Measurements from ENCODE around the gene ZNF763. TPM values are rescaled to one million over a fixed set of nuclear protein-coding genes. Genes with fewer than 3 reads are reported as not detected.
A peak's percentile ranks its signal among the peaks of the same experiment; 100 is the strongest.

The ZNF763 gene
- total and polyA plus RNA-seq, 4 donors = 0.31 to 1.3 (median 0.90) TPM

GRCh38 chr19:11973019-11973810, 8.4 kb downstream of the ZNF763 start (continued):
- no peak for TF ChIP-seq ZBTB33 (IDR thresholded peaks at IDR 0.05)
- no peak for TF ChIP-seq JUND (IDR thresholded peaks at IDR 0.05)

GRCh38 chr19:11978492-11979100, 13.8 kb downstream of the ZNF763 start:
- WGBS = 97% methylated on average over 9 of the region's 9 CpGs
- no peak overlapping the region for H3K9ac ChIP-seq (ENCODE audit: low read depth in 1 of 2, low read length in 2 of 2)
- no peak overlapping the region for H3K27ac ChIP-seq (ENCODE audit: low read depth in 1 of 2, low read length in 2 of 2)
- H3K4me1 ChIP-seq (ENCODE audit: control insufficient read depth in 4 of 4, insufficient read depth in 4 of 4, low read length in 3 of 4) = no peaks in the 10 kb centered on the region
- no peak for DNase-seq (ENCODE audit: low spot score)
- TF ChIP-seq YY1 (IDR thresholded peaks at IDR 0.05) (no peak), FOXA1 (IDR thresholded peaks at IDR 0.05) (no peak), GABPA (IDR thresholded peaks at IDR 0.05 in 1 of 2, conservative IDR thresholded peaks at IDR 0.05 in 1 of 2) (no peak), HNF4G (IDR thresholded peaks at IDR 0.05) (no peak), HNF4A (conservative IDR thresholded peaks at IDR 0.05) (no peak), RXRA (IDR thresholded peaks at IDR 0.05) (no peak), JUND (IDR thresholded peaks at IDR 0.05) (no peak), EGR1 (IDR thresholded peaks at IDR 0.05; ENCODE audit: low read depth in 2 of 2) (no peak), TAF1 (conservative IDR thresholded peaks at IDR 0.05) (no peak), ZBTB33 (IDR thresholded peaks at IDR 0.05) (no peak), SP1 (IDR thresholded peaks at IDR 0.05) (no peak), NR2F2 (IDR thresholded peaks at IDR 0.05) (no peak)
- TF ChIP-seq, protein P1, sequence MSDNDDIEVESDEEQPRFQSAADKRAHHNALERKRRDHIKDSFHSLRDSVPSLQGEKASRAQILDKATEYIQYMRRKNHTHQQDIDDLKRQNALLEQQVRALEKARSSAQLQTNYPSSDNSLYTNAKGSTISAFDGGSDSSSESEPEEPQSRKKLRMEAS (IDR thresholded peaks at IDR 0.05) = no peak
- H3K4me3 ChIP-seq (ENCODE audit: low read depth in 1 of 3, low read length in 3 of 3) = peak overlapping the region in 2 of 3 donors; percentile 33 to 72
- no peaks in the 10 kb centered on the region for H3K27me3 ChIP-seq (ENCODE audit: control insufficient read depth in 4 of 4, insufficient read depth in 4 of 4, low read length in 3 of 4)
- peaks cover 3 to 26% (median 19%) of the 10 kb centered on the region in 4 donors for H3K36me3 ChIP-seq (ENCODE audit: control insufficient read depth in 4 of 4, insufficient read depth in 3 of 4, low read depth in 1 of 4, low read length in 3 of 4)
- peaks cover 40 to 68% (median 55%) of the 10 kb centered on the region in 4 donors for H3K9me3 ChIP-seq (ENCODE audit: control insufficient read depth in 4 of 4, low read length in 3 of 4)

DNA sequence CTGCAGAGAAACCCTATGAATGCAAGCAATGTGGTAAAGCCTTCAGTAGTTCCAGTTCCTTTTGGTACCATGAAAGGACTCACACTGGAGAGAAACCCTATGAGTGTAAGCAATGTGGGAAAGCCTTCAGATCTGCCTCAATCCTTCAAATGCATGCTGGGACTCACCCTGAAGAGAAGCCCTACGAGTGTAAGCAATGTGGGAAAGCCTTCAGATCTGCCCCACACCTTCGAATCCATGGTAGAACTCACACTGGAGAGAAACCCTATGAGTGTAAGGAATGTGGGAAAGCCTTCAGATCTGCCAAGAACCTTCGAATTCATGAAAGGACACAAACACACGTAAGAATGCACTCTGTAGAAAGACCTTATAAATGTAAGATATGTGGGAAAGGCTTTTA, 14.7 kb downstream of the ZNF763 start:
- Histone ChIP-seq H3K27ac (ENCODE audit: low read depth in 1 of 2, low read length in 2 of 2) (no peak overlapping the region), H3K4me1 (ENCODE audit: control insufficient read depth in 4 of 4, insufficient read depth in 4 of 4, low read length in 3 of 4) (no peaks in the 10 kb centered on the region), H3K4me3 (ENCODE audit: low read depth in 1 of 3, low read length in 3 of 3) (peak overlapping the region in 2 of 3 donors; percentile 33 to 72), H3K27me3 (ENCODE audit: control insufficient read depth in 4 of 4, insufficient read depth in 4 of 4, low read length in 3 of 4) (no peaks in the 10 kb centered on the region), H3K36me3 (ENCODE audit: control insufficient read depth in 4 of 4, insufficient read depth in 3 of 4, low read depth in 1 of 4, low read length in 3 of 4) (peaks cover 3 to 26% (median 19%) of the 10 kb centered on the region in 4 donors), H3K9ac (ENCODE audit: low read depth in 1 of 2, low read length in 2 of 2) (no peak overlapping the region), H3K9me3 (ENCODE audit: control insufficient read depth in 4 of 4, low read length in 3 of 4) (peaks cover 44 to 66% (median 55%) of the 10 kb centered on the region in 4 donors)
- no peak for DNase-seq (ENCODE audit: low spot score)
- no peak for TF ChIP-seq HNF4A (conservative IDR thresholded peaks at IDR 0.05)
- no peak for TF ChIP-seq TAF1 (conservative IDR thresholded peaks at IDR 0.05)
- no peak for TF ChIP-seq FOXA1 (IDR thresholded peaks at IDR 0.05)
- no peak for TF ChIP-seq SP1 (IDR thresholded peaks at IDR 0.05)
- no peak for TF ChIP-seq ZBTB33 (IDR thresholded peaks at IDR 0.05)
- TF ChIP-seq FOXA2 (IDR thresholded peaks at IDR 0.05) = no peak
- no peak for TF ChIP-seq RAD21 (IDR thresholded peaks at IDR 0.05)
- TF ChIP-seq, protein P1 (IDR thresholded peaks at IDR 0.05) = no peak
- no peak for TF ChIP-seq CTCF (IDR thresholded peaks at IDR 0.05; ENCODE audit: low read depth, low read length, missing input control)
- no peak for TF ChIP-seq RXRA (IDR thresholded peaks at IDR 0.05)
- WGBS = 93% methylated on average over 4 of the region's 4 CpGs
